Activated CD8-positive, alpha-beta memory T cell treated with anti-CD3 and anti-CD28 coated beads for 36 hours (primary cell): ENCODE measurements around the gene UQCR11. TPM values are rescaled to one million over a fixed set of nuclear protein-coding genes. Genes with fewer than 3 reads are reported as not detected.

Experiments
- CTCF ChIA-PET: fragments of 350-600 bp; sonication (Branson Sonifier 250); formaldehyde crosslinking; loops from one replicate; lab custom pipeline; 2021; ENCODE audit warnings: antibody characterized with exemption; lab: Charles Lee
- POLR2A ChIA-PET: fragments of 350-600 bp; sonication (Branson Sonifier 250); formaldehyde crosslinking; loops from one replicate; lab custom pipeline; 2021; ENCODE audit warnings: antibody characterized with exemption; lab: Charles Lee
- total RNA-seq, 2 experiments: library from RNA; stranded (reverse); gene quantifications; one replicate each; pipeline ENCODE4 v1.2.3, GENCODE V29; 2021

The UQCR11 gene
- total RNA-seq, 2 experiments from 2014 or later = 254 to 264 TPM

DNA sequence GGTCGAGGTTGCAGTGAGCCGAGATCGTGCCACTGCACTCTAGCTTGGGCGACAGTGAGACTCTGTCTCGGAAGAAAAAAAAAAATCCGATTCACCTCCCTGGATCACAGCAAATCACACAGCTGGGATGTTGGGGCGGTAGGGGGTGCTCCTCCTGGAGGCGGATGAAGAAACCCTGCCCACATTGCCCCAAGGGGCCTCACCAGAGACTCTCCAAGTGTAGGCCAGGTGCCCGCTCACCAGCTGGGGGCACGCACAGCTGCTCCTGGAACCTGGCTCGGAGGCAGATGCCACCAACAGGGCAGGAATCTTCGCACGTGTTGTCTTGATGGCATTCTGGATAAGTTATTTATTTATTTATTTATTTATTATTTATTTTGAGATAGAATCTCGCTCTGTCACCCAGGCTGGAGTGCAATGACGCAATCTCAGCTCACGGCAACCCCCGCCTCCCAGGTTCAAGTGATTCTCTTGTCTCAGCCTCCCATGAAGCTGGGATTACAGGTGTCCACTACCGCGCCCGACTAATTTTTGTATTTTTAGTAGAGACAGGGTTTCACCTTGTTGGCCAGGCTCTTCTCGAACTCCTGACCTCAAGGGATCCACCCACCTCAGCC lies 3.1 kb downstream of the UQCR11 start:
- POLR2A ChIA-PET = interaction anchor here (0.6 to 1.0 kb wide), 2 partner anchors 9 to 637 kb away, joined by 3 to 4 read pairs; partner anchors contain the start of gene MBD3
- CTCF ChIA-PET = interaction anchor here (1.3 kb wide), 1 partner anchor 11 kb away, joined by 5 read pairs; no protein-coding TSS in a partner anchor

DNA sequence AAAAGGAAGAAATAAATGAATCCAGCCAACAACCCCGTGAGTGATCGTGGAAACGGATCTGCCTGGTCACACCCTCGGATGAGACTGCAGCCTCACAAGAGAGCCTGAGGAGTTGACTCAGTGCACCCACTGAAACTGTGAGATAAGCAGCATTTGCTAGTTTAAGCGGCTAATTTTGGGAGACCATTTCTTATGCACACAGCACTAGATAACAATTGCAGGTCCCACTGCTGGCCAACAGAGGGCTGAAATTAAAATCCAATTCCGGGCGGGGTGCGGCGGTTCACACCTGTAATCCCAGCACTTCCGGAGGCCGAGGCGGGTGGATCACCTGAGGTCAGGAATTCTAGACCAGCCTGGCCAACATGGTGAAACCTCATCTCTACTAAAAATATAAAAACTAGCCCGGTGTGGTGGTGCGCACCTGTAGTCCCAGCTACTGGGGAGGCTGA lies 3.6 kb downstream of the UQCR11 start:
- CTCF ChIA-PET = interaction anchor here (0.9 to 1.3 kb wide), 2 partner anchors 11 to 71 kb away, joined by 3 to 5 read pairs; no protein-coding TSS in a partner anchor
- POLR2A ChIA-PET = interaction anchor here (1.0 kb wide), 1 partner anchor 9 kb away, joined by 3 read pairs; the partner anchor contains the start of gene MBD3

DNA sequence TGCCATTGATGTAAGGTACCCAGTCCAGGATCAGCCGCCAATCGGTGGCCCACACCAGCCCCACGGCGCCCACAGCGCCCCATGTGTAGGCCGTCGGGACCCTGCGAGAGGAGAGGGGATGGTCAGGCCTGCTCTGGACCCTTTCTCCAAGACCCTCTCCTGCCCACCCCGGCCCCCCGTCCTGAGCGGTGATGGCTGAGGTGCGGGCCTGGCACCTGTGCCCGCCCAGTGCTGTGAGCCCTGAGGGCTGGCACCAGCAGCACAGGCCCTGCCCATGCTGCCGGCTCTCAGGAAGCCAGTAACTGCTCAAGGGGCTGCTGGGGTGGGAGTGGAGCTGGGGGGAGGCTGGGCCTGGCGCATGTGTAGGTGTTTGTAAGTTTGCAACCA lies 5.8 kb downstream of the UQCR11 start:
- CTCF ChIA-PET = interaction anchor here (0.7 to 1.2 kb wide), 2 partner anchors 16 to 841 kb away, joined by 3 read pairs; no protein-coding TSS in a partner anchor
- POLR2A ChIA-PET = no interaction called here

DNA sequence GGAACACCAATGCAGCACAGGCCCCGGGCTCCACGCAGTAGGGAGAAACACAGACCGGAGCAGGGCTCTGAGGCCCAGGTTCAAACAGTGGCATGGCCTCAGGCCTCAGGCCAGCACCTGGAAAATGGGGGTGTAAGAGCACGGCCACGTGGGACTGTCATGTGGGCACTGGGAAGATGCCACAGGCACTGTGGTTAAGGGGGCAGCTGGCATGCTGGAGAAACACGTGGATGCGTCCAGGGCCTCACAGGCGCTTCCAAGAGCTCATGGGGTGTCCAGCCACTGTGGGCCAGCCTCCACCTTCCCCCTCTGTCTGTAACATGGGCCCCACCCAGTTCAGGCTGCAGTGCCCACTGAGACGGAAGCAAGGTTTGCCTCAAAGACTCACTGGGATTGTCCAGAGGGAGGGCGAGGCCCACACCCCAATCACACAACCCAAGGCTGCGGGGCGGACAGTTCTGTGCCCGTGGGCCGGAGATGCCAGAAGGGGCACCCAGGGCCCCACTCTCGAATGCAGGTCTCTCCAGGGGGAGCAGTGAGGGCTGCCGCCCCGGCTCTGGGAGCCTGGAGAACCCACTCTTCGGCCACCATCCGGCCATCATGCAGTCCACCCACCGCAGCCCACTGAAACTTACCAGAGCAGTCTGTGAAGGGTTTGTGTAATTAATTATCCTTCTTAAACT lies 6.3 kb downstream of the UQCR11 start:
- ChIA-PET CTCF (interaction anchor here (1.2 kb wide), 1 partner anchor 15 kb away, joined by 3 read pairs; no protein-coding TSS in a partner anchor), POLR2A (interaction anchor here (0.6 kb wide), 1 partner anchor 36 kb away, joined by 3 read pairs; no protein-coding TSS in a partner anchor)

GRCh38 chr19:1593501-1593772 lies 11.8 kb downstream of the UQCR11 start:
- ChIA-PET CTCF (interaction anchor here (0.6 to 2.1 kb wide), 3 partner anchors 11 to 310 kb away, joined by 3 to 8 read pairs (median 3); no protein-coding TSS in a partner anchor), POLR2A (interaction anchor here (1.0 to 1.3 kb wide), 2 partner anchors 12 to 17 kb away, joined by 3 to 10 read pairs; partner anchors contain the start of gene UQCR11)

DNA sequence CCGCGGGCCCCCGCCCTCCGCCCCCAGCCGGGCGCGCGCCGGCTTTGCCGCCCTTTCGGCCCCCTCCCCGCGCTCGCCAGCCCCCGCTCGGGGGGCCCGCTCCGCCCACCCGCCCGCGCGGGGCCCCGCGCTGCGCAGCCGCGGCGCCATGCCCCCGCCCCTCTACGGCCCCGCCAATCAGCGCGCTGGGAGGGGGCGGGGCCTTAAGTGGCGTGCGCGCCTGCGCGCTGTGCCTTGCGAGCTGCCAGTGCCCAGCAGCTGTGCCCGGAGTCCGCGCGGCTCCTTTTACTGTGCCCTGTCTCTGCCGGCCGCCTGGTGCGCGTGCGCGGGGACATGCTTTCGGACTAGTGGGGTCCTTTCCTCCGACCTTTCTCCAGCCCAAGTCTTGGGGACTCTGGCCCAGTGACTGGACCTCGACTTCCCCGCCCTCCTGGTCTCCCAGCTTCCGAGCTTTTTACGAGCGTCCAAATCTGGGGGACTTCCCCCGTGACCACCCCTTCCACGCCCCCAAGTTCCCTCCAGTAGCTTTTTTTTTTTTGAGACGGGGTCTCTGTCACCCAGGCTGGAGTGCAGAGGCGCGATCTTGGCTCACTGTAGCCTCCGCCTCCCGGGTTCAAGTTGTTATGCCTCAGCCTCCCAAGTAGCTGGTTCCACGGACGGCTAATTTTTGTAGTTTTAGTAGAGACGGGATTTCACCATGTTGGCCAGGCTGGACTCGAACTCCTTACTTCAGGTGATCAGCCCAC lies 12.3 kb downstream of the UQCR11 start, which contains the start of gene MBD3:
MBD3 (minus strand) TSS at position 111 of the 746 bp plus-strand sequence. CDS start 234 bp downstream, outside the sequence.
- CTCF ChIA-PET = interaction anchor here (0.6 to 2.1 kb wide), 5 partner anchors 11 to 310 kb away, joined by 3 to 8 read pairs (median 3); no protein-coding TSS in a partner anchor
- POLR2A ChIA-PET = interaction anchor here (0.6 to 1.3 kb wide), 4 partner anchors 9 to 648 kb away, joined by 3 to 10 read pairs (median 3); partner anchors contain the start of gene UQCR11

DNA sequence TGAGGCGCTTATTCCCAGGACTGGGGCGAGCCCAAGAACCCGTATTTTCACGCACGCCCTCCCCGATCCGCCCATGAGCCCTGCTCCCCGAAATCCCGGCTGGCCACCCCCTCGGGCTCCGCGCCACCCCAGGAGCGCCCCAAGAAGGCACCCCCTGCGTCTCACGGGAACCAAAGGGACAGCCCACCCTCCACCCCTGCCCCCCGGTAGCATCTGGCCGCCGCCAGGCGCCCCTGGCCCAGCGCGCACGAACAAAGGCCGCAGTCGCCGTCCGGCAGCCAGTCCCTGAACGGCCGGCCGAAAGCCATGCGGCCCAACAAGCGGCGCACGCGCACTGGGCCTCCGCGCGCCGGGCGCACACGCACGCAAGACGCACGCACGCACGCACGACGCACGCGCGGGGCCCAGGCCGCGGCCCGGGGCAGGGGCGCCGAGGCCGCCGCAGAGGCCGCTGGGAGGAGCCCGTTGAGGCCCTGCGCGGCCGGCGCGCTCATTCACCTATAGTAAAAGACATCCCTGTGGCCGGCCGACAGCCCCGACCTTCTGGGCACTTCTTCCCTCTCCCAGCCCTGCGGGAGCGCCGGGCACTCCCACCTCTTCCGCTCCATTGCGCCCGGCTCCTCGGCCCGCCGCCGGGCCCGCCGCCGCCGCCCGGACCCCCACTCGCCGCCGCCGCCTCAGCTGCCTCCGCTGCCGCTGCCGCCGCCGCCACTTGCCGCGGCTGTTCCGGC lies 13.1 kb downstream of the UQCR11 start:
- ChIA-PET CTCF (interaction anchor here (0.7 to 2.1 kb wide), 4 partner anchors 12 to 46 kb away, joined by 3 to 8 read pairs (median 4); no protein-coding TSS in a partner anchor), POLR2A (interaction anchor here (1.0 to 1.3 kb wide), 3 partner anchors 9 to 18 kb away, joined by 3 to 10 read pairs (median 3); partner anchors contain the start of gene UQCR11)

DNA sequence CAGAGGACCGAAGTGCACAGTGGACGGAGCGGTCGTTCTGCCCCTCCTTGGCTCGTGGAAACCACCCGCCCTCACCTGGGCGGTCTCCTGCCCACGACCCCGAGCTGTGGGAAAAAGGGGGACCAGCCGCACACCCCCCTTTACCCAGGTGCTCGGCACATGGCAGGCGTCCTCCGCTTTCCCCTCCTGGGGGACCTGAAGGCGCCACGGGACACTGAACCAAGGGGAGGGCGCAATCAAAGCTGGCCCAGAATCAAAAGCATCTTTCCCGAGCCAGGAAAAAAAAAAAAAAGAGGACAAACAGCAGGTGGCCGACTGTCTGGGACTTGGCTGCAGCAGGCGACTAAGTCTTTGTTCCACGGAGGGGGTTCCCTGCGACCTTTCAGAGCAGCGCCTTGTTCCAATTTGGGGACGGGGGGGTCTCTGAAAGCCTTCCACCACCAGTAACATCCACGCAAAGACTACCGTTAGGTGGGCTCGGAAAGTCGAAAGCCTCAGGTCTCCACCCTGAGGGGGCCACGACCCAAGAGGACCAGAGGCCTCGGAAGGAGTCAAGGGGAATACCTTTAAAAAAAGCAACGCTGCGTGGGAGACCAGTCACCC lies 13.7 kb downstream of the UQCR11 start:
- CTCF ChIA-PET = interaction anchor here (0.8 to 1.4 kb wide), 4 partner anchors 11 to 81 kb away, joined by 3 to 5 read pairs (median 4); no protein-coding TSS in a partner anchor
- POLR2A ChIA-PET = interaction anchor here (0.6 to 1.0 kb wide), 3 partner anchors 18 to 1089 kb away, joined by 3 to 8 read pairs (median 7); no protein-coding TSS in a partner anchor

DNA sequence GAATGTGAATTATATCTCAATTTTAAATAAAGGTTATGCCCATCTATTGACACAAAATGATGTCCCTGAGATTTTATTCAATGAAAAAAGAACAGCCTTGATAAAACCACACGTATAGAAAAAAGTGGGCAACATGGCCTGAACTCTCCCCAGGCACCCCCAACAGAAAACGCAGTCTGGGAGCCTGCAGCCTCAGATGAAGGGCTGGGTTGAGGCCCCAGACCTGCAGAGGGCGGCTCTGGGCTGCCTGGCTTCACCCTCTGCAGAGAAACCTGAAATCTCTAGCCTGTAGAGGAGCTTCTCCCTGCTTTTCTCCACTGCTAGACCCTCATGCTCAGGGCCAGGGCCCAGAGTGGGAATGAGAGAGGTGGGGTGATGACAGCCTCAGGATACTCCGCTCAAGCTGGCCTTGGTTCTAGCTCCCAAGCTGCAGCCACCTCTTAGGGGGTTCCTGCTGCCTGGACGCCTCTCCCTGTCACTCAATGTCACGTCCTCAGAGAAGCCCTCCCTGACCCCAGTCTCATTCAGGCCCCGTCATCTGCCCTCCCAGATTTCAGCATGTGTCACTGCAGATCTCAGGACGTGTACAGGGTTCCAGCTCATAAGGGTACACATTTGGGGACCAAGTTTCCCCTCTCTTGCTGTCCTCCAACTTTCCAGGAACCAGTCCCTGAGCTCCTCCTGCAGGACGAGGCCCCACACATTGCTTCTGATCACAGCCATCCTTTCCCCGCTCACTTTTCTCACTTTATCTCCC lies 14.4 kb downstream of the UQCR11 start:
- CTCF ChIA-PET = interaction anchor here (0.8 to 1.4 kb wide), 4 partner anchors 11 to 81 kb away, joined by 3 to 5 read pairs (median 4); no protein-coding TSS in a partner anchor
- POLR2A ChIA-PET = interaction anchor here (0.5 to 1.0 kb wide), 4 partner anchors 18 to 1089 kb away, joined by 3 to 11 read pairs (median 8); no protein-coding TSS in a partner anchor

- ChIA-PET CTCF (interaction anchor here (0.7 to 1.9 kb wide), 5 partner anchors 16 to 179 kb away, joined by 3 to 5 read pairs (median 3); partner anchors contain the start of gene UQCR11), POLR2A (no interaction called here)
These were observed 17.4 kb downstream of the UQCR11 start for GRCh38 chr19:1587872-1588271.

GRCh38 chr19:1585243-1585580 lies 20.1 kb downstream of the UQCR11 start:
- ChIA-PET POLR2A (no interaction called here), CTCF (no interaction called here)

DNA sequence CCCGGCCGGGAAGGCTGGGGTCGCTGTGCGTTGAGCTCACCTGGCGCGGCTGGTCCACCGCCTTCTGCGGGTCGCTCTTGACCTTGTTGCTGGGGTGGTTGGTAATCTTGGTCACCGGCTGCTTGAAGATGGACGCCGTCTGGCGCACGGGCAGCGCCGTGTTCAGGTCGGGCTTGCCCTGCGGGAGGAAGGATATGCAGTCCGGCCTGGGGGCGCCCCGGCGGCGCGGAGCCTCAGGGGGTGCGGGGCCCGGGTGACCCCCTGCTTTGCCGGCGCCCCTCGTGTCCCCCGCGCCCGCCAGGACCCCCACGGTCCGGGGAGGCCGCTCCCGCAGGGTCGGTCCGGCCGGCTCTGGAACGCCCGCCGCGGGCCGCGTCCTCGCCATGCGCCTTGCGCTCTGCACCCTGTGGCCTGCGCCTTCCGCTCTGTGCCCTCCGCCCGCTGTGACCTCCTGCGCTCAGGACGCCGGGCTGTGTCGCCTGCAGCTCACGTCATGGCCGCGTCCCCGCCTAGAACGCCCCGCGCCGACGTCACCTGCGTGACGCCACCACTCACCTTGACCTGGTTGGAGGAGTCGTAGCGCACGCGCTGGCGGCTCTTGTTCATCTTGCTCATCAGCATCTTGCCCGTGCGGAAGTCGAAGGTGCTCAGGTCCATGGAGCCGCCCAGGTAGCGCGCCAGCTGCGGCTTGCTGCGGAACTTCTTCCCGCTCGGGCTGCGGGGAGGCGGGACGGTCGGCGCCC lies 20.6 kb downstream of the UQCR11 start:
- CTCF ChIA-PET = no interaction called here
- POLR2A ChIA-PET = no interaction called here

GRCh38 chr19:1582201-1582600 lies 23.1 kb downstream of the UQCR11 start:
- CTCF ChIA-PET = interaction anchor here (1.7 kb wide), 1 partner anchor 90 kb away, joined by 5 read pairs; no protein-coding TSS in a partner anchor
- POLR2A ChIA-PET = interaction anchor here (0.7 kb wide), 1 partner anchor 254 kb away, joined by 5 read pairs; no protein-coding TSS in a partner anchor

DNA sequence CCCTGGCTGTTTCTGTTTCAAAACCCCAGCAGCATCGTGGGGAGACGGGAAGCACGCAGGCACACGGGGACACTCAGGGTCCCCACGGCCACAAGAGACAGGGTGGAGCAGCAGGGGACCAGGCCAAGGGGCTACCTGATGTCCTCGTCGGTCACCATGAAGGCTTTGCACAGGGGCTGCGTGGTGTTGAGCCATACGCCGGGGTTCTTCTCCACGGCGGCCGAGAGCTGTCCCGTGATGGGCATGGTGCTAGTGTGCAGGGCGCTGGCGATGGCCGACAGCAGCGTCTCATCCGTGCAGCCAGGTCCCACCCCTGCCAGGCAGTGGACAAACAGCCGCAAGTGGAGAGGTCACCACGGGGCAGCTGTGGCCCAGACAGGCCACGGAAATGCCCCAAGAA lies 24.3 kb downstream of the UQCR11 start:
- POLR2A ChIA-PET = no interaction called here
- CTCF ChIA-PET = no interaction called here

- CTCF ChIA-PET = no interaction called here
- POLR2A ChIA-PET = no interaction called here
These were observed 24.9 kb downstream of the UQCR11 start for GRCh38 chr19:1580382-1580781.

GRCh38 chr19:1579222-1579621 lies 26.0 kb downstream of the UQCR11 start:
- CTCF ChIA-PET = interaction anchor here (0.5 to 1.8 kb wide), 3 partner anchors 9 to 1807 kb away, joined by 3 to 6 read pairs (median 3); no protein-coding TSS in a partner anchor
- POLR2A ChIA-PET = interaction anchor here (0.6 kb wide), 1 partner anchor 10 kb away, joined by 3 read pairs; no protein-coding TSS in a partner anchor
